Measurements from ENCODE around the gene TMEM234. TPM values are rescaled to one million over a fixed set of nuclear protein-coding genes. Genes with fewer than 3 reads are reported as not detected.
"Not testable (repeated sequence)": the region's sequence is repeated elsewhere in the genome, so short reads cannot be mapped to it uniquely, and the experiment has no call there.

The TMEM234 gene
- 15.6 TPM for polyA plus RNA-seq (2013, experiment 1 of 2; ENCODE audit: insufficient read length)
- polyA plus RNA-seq (2013, experiment 2 of 2; ENCODE audit: insufficient read length) = 11.3 TPM

DNA sequence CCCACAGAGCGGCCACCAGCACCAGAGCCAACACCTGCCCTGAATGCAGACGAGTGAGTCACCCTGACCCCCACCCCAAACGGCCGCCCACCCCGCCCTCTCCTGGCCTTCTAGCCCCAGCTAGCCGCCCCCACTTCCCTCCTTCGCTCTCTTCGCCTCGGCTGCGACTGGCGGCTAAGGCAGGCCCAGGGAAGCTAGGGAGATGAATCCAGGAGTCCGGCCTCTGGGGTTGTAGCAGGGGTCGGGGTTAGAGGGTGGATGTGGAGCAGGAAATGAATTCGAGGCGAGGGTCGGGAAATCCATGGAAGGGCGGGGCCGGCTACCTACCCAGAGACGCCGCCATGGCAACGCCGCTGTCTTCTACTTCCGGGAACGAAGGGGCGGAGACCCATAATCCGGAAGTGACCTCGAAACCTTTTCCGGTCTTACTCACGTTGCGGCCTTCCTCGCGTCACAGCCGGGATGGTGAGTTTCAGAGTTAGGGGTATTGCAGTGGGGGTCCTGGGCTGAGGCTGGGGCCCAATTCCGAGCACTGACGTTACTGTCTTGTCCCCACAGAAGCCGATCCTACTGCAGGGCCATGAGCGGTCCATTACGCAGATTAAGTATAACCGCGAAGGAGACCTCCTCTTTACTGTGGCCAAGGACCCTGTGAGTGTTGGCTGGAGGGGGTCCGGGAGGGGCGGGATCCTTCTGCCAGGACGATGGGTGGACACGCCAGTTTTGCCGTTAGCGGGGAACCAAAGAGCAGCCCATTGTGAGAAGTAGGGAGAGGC is at the start of gene TMEM234, which contains the start of gene EIF3I:
Gene TMEM234 (minus strand): TSS at position 374 of the 776 bp plus-strand sequence. CDS start 31 bp downstream, at position 343.
Gene EIF3I (plus strand): TSS at position 428 of the 776 bp plus-strand sequence. CDS start 35 bp downstream, at position 463.
- DNase-seq = peak; percentile 93

DNA sequence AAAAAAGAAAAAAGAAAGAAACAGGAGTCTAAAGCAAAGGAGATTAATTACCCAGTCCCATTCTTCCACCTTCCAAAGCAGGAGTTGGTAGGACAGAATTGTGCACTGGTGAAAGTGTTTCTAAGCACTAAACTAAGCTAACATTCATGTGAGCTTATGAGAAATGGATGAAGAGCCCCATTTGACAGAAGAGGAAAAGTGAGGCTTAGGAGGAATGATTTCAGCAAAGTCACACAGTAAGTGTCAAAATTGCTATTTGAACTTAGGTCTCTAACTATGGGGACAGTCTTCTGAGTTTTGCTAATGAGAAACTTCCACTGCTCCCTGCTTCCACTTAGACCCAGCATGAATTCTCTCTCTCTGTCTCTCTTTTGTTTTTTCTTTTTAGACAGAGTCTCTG is 47.6 kb upstream of the TMEM234 start:
- DNase-seq = no peak

DNA sequence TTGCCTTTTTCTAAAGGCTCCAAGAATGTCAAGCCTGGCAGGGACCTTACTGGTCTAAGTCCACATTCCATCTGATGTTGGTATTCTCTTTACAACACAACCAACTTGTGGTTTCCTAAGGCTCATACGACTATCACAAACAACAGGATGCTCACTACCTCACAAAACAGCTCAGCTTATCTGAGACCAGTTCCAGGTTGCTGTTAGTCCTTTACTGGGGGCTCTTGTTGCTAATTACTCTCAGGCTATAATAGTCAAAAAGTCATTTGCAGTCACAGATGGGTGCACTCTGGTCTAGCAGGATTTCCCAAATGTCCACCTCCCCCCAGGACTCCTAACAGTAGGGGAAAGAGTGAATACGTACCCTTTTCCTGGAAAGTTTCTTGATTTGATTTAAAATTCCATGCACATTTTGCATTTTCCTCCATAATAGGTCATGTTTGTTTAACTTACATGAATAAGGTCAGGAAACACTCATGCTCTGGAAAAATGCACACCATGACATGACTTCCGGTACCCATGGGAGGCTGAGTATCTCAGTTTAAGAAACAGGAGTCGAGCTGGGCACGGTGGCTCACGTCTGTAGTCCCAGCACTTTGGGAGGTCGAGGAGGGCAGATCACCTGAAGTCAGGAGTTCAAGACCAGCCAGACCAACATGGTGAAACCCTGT is 44.9 kb upstream of the TMEM234 start:
- DNase-seq = peak; percentile 94

GRCh38 chr1:32265846-32266245 is 43.7 kb upstream of the TMEM234 start:
- DNase-seq = no peak

GRCh38 chr1:32263744-32264143 is 41.6 kb upstream of the TMEM234 start:
- DNase-seq = no peak

- not testable (repeated sequence) for DNase-seq
Observed at GRCh38 chr1:32263236-32263593, 41.1 kb upstream of the TMEM234 start.

- DNase-seq = no peak
Observed at GRCh38 chr1:32257227-32257508, 35.0 kb upstream of the TMEM234 start.

DNA sequence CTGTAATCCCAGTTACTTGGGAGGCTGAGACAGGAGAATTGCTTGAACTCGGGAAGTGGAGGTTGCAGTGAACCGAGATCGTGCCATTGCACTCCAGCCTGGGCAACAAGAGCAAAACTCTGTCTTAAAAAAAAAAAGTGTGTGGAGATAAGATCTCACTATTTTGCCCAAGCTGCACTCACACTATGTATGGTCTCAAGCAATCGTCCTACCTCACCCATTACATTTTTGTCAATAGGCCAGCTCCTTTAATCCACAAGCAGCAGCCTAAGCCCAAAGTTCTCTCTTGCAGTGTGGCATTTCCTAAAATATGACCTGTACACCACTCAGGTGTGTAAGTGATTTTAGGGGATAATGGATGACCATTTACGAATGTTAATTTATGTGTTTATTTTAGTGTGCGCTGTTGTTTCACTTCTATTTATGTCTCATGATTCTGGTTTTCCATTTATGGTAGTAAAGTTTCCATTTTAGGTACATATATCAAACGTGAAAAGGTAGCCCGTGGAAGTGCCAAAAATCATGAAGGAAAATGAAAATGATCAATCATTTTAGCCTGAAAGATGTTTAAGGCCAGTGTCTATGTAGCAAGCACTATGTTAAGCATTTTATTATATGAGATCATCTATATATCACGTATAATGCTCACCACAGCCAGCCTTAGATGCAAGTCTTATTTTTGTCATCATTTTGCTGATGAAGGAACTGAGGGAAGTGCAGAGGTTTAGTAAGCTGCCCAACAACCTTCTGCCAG is 34.5 kb upstream of the TMEM234 start:
- DNase-seq = no peak

GRCh38 chr1:32255072-32256071 is 33.2 kb upstream of the TMEM234 start:
- DNase-seq = no peak

DNA sequence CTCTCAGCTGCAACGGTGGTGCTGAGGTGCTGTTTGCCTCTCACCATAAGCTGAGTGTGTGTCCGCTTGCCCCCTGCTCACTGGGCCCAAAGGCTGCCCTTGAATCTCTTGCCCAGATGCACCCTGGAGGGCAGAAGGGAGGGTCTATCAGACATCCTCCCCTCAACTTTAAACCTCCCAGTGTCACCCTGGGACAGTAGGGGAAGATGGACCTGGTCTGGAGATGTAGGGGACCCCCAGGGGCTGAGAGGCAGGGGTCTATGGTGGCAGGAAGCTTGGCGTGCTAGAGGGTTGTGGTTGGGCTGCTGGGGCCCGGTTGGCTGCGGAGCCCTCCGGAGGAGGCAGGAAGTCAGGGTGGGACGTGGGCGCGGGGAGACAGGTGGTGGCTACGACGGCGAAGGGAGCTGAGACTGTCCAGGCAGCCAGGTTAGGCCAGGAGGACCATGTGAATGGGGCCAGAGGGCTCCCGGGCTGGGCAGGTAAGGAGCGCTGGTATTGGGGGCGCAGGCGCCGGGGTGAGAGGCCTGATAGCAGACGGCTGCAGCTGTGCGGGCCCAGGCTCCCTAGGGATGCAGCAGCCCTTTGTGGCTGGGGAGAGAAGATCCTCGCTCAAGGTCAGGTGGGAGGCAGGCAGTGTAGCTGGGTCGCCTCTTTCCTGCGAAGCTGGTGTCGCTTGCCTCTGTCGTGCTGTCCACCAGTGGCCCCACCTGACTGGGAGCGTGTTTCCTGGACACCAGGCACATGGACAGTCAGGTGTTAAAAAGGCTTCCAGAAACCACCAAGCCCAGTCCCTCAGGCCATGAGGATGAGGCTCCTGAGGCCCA is 29.0 kb upstream of the TMEM234 start, which contains the start of gene LCK:
Gene LCK (plus strand): TSS at position 373 of the 824 bp plus-strand sequence. CDS start 23,065 bp downstream, outside the sequence.
- no peak for DNase-seq

GRCh38 chr1:32249831-32250525 is 27.8 kb upstream of the TMEM234 start:
- no peak for DNase-seq

DNA sequence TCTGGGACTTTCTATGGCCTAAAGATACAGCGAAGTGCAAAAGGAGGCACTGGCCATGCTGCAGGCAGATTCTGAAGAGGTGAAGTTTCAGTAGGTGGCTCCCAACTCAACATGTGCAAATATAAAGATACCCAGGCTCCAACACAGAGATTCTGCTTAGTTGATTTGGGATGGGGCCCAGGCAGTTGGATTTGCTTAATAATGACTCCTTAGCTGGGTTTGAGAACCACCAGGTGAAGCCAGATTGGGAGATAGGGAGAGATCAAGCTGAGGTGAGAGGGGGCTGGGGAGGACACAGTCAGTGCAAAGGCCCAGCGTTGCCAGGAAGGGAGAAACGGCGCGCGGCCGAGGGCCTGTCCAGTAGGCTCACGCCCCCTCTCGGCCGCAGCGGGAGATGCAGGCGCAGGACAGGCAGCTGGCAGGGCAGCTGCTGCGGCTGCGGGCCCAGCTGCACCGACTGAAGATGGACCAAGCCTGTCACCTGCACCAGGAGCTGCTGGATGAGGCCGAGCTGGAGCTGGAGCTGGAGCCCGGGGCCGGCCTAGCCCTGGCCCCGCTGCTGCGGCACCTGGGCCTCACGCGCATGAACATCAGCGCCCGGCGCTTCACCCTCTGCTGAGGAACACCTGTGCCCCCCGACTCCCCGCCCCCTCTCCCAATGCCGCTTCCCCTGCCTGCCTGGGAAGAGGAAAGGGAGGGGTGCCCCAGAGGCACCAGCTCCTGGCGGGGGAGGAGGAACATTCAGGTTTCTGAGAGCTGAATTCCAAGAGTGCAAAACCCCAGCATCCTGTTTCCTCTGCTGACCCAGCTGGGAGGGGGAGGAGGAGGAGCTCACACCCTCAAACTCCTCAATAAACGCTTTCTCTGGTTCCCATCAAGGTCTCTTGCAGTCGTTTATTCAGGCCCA is 26.1 kb upstream of the TMEM234 start:
- peak; percentile 60 for DNase-seq

GRCh38 chr1:32247452-32247851 is 25.3 kb upstream of the TMEM234 start:
- no peak for DNase-seq

- DNase-seq = peak; percentile 88
Observed at GRCh38 chr1:32246888-32247273, 24.7 kb upstream of the TMEM234 start, which contains the start of gene FAM167B. Gene FAM167B, plus strand, starts transcription at chr1:32247222. Its CDS starts 200 bp downstream, at chr1:32247422.

DNA sequence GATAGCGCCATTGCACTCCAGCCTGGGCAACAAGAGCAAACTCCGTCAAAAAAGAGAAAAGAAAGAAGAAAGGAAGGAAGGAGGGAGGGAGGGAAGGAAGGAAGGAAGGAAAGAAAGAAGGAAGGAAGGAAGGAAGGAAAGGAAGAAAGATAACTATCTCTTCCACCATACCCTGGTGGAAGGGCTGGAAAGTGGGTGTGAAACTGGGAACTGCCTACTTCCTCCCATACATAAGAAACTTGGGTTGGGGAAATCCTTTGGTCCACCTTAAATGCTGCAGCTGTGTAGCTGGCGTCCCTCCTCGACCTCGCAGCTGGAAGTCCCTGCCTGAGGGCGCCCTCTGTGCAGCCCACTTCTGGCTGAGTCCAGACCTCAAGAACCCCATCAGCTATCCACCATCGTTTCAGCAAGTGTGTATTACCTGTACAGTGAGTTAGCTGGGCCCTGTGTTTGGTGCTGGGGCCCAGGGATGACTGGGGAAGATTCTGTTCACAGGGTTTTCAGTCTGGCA is 20.2 kb upstream of the TMEM234 start:
- DNase-seq = no peak

- peak; percentile 44 for DNase-seq
Observed at GRCh38 chr1:32241001-32241763, 19.0 kb upstream of the TMEM234 start.

DNA sequence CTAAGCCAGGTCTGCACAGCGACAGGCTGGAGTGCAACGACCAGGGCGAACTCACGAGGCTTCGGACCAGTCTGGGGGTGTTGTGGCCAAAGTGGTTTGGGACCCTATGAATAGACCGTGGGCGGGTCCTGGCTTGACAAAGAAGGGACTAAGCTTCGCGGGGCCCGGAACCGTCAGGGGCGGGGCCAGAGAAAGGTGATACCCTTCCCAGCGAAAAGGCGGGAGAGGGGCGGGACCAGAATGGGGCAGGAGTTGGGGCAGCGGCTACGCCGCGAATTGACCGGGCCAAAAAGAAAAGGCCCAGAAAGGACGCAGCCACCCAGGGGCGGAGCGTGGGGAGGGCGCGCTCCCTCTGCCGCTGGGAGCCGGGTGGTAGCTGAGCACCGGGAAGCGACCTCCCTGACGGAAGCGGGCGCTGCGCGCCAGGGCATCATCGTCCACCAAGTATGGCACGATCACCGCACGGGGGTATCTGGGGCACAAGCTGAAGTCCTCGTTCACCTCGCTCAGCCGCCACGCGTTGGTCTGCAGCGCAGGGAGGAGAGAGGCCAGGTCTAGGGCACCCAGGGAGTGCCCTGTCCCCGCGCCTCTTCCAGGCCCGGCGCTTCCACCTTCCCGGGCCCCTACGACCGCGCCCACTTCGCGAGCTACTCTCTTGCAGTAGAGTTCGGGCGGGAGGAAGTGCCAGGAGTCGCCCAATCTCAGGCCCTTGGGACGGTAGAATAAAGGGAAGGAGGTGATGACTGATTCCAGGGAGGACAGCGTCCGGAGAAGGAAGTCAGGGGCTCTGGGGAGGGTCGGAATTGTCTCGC is 18.2 kb upstream of the TMEM234 start:
- peak; percentile 61 for DNase-seq
